Lower leg skin (tissue), 4 donors: ENCODE results near the gene WNK2. TPM values are rescaled to one million over a fixed set of nuclear protein-coding genes. Genes with fewer than 3 reads are reported as not detected.
"Not testable (repeated sequence)": the region's sequence is repeated elsewhere in the genome, so short reads cannot be mapped to it uniquely, and the experiment has no call there.

Source experiments
- DNase-seq, 2 donors: peaks; one replicate each; pipeline ENCODE4 v3.0.0-alpha.2; 2019; ENCODE audit warnings: low spot score in 2 of 2
- H3K4me3 ChIP-seq: fragments of 200-600 bp; sonication (generic); 2 replicates; pipeline ENCODE4 v1.5.1; 2017; ENCODE audit warnings: mild to moderate bottlenecking, low read depth; ENCODE audit not compliant: poor library complexity, severe bottlenecking
- POLR2A ChIP-seq, 2 donors: fragments of 450-650 bp; IDR thresholded peaks; one replicate each; pipeline ENCODE4 v1.6.1; 2016 to 2017; ENCODE audit warnings: antibody characterized with exemption in 2 of 2, mild to moderate bottlenecking in 1 of 2, moderate library complexity in 1 of 2
- WGBS, 2 donors: methylation state at CpG; one replicate each; pipeline ENCODE4 v1.1.5; 2018; 5-methylcytosine and 5-hydroxymethylcytosine counted together
- intact Hi-C: fragments of 100-400 bp; cut with DNase I; formaldehyde crosslinking; loops from one replicate; pipeline ENCODE4 v1.15.0; 2023; ENCODE audit warnings: low total_unique reads
- total RNA-seq, 4 donors: library from RNA; depleted of rRNA; stranded (reverse); fragments of >200 nt; gene quantifications; one replicate each; pipeline ENCODE4 v1.1.0, GENCODE V29; 2016
- TF ChIP-seq, protein P1 (sequence below), 3 donors: fragments of 450-650 bp; IDR thresholded peaks; one replicate each; pipeline ENCODE4 v1.5.1; 2016; ENCODE audit warnings: antibody characterized with exemption in 3 of 3, mild to moderate bottlenecking in 3 of 3, moderate library complexity in 2 of 3

The WNK2 gene
- total RNA-seq, 4 donors from 2014 or later: 35.3 to 53.6 (median 42.6) TPM

DNA sequence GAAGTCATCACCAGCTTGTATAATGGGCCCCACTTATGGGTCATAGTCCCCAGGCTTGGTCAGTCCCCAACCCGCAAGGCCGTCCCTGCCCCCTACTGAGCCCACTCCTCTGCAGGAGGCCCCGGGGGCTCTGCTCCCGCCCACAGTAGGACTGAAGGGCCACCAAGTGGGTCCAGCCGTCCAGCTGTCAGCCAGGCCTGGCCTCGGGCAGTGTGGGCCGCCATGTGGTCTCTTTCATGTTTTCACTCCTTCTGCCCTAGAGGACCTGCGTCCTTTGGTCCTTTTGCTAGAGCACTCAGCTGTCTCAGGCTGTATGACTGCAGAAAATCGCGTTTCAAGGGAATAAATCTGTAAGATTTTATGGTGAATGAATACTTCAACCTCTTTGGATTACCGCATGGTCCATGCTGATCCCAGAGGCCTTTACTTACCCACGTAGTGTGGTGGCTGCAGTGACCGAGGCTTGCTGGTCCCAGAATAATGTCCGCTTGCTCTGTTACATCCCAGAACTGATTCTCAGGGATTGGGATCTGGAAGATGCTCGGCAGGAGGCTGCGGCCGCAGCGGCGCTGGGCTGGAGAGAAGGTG lies 161.8 kb downstream of the WNK2 start:
- intact Hi-C loops: no loop called here
- no peak for DNase-seq
- peak overlapping the region; percentile 2 for H3K4me3 ChIP-seq
- TF ChIP-seq POLR2A (IDR thresholded peaks at IDR 0.05): no peak
- TF ChIP-seq, protein P1, sequence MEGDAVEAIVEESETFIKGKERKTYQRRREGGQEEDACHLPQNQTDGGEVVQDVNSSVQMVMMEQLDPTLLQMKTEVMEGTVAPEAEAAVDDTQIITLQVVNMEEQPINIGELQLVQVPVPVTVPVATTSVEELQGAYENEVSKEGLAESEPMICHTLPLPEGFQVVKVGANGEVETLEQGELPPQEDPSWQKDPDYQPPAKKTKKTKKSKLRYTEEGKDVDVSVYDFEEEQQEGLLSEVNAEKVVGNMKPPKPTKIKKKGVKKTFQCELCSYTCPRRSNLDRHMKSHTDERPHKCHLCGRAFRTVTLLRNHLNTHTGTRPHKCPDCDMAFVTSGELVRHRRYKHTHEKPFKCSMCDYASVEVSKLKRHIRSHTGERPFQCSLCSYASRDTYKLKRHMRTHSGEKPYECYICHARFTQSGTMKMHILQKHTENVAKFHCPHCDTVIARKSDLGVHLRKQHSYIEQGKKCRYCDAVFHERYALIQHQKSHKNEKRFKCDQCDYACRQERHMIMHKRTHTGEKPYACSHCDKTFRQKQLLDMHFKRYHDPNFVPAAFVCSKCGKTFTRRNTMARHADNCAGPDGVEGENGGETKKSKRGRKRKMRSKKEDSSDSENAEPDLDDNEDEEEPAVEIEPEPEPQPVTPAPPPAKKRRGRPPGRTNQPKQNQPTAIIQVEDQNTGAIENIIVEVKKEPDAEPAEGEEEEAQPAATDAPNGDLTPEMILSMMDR (IDR thresholded peaks at IDR 0.05): no peak
- WGBS, 2 donors: 52 to 65% methylated on average over 19 of the region's 19 CpGs

DNA sequence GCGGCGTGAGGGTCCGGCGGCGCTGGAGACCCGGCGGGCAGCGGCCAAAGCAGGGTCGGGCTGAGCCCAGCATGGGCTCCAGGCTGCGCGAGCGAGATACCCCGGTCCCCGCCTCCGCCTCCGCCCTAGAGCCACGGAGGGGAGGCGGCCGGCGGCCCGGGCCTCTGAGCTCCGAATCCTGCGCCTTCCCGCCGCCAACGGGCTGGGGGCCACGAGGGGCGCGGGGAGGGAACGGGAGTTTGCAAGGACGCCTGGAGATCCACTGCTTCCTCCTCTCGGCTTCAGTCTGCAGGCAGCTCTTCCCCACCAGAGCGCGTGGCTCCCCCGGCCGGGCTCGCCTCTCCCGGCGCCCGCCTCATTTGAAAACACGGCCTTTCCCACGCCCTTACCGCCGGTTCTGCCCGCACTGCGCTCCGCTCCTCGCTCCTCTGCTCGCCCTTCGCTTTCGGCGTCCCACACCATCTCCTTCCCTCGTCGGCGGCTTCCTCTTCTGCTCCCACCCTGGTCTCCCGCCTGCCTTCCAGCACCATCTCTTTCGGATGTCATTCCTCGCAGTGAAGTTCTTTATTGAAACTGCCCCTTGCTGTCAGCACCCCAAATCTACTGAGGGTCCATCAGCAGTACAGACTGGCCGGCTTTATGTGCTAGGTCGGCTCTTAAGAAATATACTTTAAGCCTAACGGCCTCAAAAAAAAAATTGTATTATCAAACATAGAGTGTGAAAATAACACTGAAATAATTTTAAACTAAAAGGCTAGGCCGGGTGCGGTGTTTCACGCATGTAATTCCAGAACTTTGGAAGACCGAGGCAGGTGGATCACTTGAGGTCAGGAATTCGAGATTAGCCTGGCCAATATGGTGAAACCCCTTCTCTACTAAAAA lies 162.5 kb downstream of the WNK2 start:
- WGBS, 2 donors: 22 to 24% methylated on average over 43 of the region's 66 CpGs
- intact Hi-C loops: no loop called here
- peak overlapping the region; percentile 2 for H3K4me3 ChIP-seq
- TF ChIP-seq, protein P1 (IDR thresholded peaks at IDR 0.05): no peak
- TF ChIP-seq POLR2A (IDR thresholded peaks at IDR 0.05): no peak
- no peak for DNase-seq

DNA sequence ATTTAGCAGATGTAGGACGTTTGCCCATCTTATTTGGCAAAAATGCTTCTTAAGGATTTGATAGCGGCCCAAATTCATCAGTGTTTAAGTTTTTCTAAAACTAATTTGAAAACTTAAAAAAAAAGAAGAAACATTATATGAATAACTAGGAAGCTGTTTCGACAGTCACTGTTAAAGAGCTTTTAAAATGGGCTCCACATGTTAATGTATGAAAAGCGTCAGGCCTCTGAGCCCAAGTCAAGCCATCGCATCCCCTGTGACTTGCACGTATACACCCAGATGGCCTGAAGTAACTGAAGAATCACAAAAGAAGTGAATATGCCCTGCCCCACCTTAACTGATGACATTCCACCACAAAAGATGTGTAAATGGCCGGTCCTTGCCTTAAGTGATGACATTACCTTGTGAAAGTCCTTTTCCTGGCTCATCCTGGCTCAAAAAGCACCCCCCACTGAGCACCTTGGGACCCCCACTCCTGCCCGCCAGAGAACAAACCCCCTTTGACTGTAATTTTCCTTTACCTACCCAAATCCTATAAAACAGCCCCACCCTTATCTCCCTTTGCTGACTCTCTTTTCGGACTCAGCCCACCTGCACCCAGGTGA lies 163.5 kb downstream of the WNK2 start:
- H3K4me3 ChIP-seq, intact Hi-C loops, DNase-seq: not testable (repeated sequence)
- WGBS, 2 donors: 92 to 93% methylated on average over 9 of the region's 9 CpGs

DNA sequence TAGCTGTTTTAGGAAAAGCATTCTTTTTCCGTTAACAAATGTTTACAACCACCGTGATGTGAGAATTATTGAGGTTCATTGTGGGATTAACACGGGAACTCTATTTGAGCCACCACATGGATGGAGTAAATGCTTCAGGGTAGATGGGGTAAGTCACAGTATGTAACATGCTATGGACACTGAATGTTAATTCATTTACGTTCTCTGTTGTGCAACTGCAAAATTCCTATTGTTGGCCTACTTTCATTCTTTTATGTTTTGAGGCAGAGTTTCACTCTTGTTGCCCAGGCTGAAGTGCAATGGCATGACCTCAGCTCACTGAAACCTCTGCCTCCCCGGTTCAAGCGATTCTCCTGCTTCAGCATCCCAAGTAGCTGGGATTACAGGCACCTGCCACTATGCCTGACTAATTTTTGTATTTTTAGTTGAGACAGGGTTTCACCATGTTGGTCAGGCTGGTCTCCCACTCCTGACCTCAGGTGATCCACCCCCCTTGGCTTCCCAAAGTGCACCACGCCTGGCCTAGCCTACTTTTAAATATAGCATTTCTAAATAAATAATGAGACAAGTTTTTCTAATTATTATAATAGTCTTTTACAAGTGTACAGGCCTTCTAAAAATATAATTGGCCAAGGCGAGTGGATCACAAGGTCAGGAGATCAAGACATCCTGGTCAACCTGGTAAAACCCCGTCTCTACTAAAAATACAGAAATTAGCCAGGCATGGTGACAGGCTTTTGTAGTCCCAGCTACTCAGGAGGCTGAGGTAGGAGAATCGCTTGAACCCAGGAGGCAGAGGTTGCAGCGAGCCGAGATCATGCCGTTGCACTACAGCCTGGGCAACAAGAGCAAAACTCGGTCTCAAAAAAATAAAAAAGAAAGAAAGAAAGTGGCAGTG lies 169.7 kb downstream of the WNK2 start:
- intact Hi-C loops: not testable (repeated sequence)
- 93 to 94% methylated on average over 14 of the region's 14 CpGs for WGBS, 2 donors

DNA sequence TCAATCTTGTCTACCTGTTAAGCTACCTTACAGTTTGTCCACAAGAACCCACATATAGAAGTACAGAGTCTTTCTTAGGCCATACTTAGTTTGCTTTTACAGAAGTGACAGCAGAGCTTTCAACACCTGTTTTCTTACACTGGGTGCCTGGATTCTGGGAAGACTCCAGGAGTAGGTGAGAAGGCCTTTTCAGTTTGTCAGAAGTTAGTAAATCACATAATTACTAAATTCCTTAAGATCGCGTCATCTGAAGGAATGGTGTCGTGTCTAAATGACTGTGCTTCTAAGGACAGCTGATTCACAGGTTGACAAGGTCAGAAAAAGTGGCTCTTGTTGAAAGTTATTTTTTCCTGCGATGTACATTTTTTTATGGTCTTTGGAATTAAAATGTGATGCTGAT lies 170.5 kb downstream of the WNK2 start:
- WGBS, 2 donors: 80 to 86% methylated on average over 4 of the region's 4 CpGs
- no peak overlapping the region for H3K4me3 ChIP-seq
- DNase-seq: no peak
- TF ChIP-seq, protein P1 (IDR thresholded peaks at IDR 0.05): no peak
- no peak for TF ChIP-seq POLR2A (IDR thresholded peaks at IDR 0.05)
- intact Hi-C loops: no loop called here

More for the DNA sequence above, 169.7 kb downstream of the WNK2 start:
- H3K4me3 ChIP-seq, DNase-seq: not testable (repeated sequence)

DNA sequence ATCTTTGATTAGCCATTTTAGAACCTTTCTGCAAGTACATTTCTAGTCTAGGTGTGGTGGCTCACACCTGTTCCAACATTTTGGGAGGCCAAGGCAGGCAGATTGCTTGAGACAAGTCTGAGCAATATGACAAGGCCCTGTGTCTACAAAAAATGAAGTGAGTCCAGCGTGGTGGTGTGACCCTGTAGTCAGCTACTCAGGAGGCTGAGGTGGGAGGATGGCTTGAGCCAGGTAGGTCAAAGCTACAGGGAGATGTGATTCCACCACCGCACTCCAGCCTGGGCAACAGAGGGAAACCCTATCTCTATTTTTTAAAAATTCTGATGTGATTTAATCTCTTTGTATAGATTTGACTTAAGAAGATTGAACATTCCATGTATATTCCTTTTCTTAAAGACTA lies 171.9 kb downstream of the WNK2 start:
- intact Hi-C loops: no loop called here
- H3K4me3 ChIP-seq: no peak overlapping the region
- DNase-seq: no peak
- WGBS, 2 donors: 88 to 91% methylated on average over 2 of the region's 2 CpGs
- TF ChIP-seq POLR2A (IDR thresholded peaks at IDR 0.05): no peak
- TF ChIP-seq, protein P1 (IDR thresholded peaks at IDR 0.05): no peak
